HG03135 (cell line): ENCODE data around the gene BRD9.

ENCODE experiments used
- ATAC-seq: cut with Tn5 transposase; IDR thresholded peaks from one replicate; pipeline ENCODE4 v1.9.1; 2021; ENCODE audit warnings: mild to moderate bottlenecking, moderate library complexity; ENCODE audit not compliant: unreplicated experiment

The BRD9 gene

DNA sequence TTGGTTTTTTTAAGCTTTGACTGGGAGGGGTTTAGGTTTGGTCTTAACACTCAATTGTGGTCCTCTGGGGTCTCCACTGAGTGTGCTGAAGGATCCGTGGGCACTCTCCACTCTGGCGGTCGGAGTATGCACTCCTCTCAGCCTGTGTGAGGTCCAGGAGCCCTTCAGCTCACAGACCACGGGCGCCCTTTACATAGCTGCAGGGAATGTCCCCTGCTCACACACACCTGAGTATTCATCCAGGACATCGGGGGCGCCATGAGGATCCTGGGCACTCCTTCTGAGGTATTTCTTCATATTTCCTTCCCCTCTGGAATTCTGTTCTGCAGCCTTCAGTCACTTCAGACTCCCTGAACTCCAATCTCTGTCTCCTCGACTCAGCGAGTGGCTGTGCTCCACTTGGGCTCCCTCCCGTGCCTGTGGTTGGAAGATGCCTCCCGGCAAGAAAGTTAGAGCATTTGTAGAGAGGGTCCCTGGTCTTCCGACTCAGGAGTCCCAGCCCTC is 12.6 kb upstream of the BRD9 start:
- ATAC-seq: no peak

DNA sequence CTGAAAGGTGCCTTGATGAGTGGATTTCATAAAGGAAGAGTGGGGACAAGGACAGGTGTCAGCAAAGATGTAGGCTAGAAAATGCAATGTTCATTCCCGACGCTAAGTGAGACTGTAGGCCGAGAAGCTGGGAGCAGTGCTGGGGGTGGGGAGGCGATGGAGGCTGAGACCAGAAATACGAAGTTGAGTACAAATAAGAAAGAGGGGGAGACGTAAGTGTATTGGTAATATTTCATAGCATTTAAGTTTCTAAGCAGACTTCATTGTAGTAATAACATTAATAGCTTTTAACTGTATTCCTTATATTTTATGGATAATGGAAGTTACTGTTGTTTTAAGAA is 11.1 kb upstream of the BRD9 start:
- no peak for ATAC-seq

GRCh38 chr5:902129-902916 is 9.7 kb upstream of the BRD9 start:
- no peak for ATAC-seq

GRCh38 chr5:900781-901180 is 8.2 kb upstream of the BRD9 start:
- no peak for ATAC-seq

- ATAC-seq: no peak
These were observed 1.1 kb upstream of the BRD9 start for GRCh38 chr5:893711-894110.

GRCh38 chr5:893137-893506 is 521 bp upstream of the BRD9 start:
- ATAC-seq: peak; percentile 24

DNA sequence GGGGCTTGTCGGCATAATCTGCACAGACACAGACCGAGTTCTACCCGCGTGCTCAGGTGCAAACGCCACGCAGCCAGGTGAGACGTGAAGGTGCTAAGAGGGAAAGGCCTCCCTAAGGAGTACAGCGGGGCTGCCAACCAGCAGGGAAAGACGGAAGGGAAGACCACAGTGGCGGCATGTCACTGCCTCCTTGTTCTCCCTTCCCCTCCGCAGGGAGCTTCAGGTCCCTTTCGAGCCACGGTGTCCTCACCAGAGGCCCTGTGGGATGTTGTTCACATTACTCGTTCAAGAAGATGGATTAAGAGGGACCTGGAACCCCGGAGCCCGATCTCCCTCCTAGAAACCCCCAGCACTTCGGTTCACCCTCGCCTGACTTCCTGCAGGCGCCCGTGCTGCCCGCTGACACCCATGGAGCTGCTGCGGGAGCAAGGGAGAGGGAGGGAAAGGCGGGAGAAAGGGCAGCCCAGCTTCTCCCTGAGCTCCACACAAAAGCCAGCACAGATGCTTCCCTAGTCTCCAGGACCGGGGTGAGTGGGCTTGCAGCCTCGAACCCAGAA is 686 bp downstream of the BRD9 start:
- peak; percentile 6 for ATAC-seq

DNA sequence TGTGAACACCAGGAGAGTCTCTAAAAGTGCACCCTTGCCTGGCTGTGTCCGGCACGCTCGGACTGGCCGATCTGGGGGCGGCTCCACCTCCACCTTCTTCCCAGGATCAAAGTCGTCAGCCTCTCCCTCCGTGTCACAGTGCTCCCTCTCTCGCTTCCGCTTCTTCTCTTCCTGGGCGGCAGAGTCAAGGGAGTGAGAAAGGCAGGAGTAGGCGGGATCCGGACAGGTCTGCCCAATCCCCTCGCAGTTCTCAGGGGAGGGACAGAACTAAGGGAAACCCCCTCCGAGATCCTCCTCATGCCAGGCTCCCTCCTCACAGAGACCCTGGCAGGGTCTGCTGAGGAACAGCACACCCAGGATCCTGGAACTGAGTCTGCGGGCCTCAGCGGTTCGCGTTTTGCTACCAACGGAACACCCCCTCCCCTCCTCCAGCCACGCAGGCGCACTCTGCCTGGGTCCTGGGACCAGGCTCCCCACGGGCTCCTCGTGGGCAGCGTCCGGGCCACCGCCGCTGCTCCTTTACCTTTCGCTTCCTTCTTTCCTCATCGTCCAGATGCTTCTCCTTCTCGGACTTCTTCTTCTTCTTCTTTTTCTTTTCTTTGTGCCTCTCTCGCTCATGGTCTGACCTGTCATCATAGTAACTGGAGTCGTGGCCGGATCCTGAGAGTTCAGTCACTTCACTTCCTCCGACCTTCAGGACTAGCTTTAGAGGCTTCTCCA is 1.3 kb downstream of the BRD9 start:
- ATAC-seq: no peak

DNA sequence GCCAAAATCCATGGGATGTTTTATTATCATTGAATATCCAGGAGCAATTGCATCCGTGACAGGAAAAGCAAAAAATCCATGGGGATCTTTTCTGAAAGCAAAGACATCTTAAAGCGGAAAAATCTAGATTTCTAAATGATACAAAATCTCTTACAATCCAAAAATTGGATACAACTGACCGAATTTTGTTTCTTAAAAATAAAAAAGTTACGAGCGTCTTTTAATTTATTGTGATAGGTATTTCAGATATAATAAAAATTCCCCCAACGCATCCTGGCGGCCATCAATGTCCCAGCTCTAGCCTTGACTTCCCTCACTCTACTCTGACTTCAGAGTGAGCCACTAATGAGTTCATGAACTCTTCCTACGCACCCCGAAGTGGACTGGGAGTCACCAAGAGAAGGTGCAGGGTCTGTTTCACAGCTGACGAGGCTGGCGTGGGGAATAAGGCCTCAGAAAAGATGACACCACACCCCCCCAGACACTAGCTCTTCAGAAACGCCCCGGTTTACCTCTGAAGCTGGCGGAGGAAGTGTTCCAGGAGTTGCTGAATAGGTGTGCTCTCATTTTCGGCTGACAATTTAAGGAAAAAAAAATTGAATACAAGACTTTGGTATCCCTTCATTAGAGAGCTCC is 3.4 kb downstream of the BRD9 start:
- ATAC-seq: no peak

- ATAC-seq: no peak
These were observed 4.0 kb downstream of the BRD9 start for GRCh38 chr5:888638-889035.

GRCh38 chr5:887947-888637 is 4.5 kb downstream of the BRD9 start:
- ATAC-seq: no peak

DNA sequence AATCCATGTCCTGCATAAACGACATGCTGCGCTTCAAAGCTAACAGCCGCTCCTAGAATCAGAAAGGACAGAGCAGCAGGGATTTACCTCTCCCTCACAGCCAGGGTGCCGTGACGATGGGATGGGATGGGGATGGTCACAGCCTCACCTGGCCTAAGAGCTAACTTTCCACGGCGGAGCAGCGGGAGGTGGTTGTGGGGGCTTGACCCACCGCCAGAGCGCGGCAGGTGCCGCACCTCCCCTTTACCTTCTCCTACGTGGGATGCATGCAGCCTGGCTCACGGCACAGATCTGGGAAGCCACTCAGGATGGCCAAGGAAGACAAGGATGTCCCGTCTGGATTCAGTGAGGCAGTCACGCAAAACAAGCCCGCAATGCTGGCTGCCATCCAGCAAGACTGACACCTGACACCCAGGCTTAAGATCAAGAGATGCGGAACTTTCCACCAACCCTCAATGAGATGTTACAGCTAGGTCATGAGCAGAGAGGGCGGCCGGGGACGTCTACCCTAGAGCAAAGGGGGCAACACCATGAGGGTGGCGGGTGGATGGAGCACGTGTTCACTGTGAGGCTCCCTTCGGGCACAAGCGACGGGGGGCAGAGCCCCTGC is 5.8 kb downstream of the BRD9 start:
- ATAC-seq: no peak

- ATAC-seq: no peak
These were observed 6.6 kb downstream of the BRD9 start for GRCh38 chr5:886036-886435.

DNA sequence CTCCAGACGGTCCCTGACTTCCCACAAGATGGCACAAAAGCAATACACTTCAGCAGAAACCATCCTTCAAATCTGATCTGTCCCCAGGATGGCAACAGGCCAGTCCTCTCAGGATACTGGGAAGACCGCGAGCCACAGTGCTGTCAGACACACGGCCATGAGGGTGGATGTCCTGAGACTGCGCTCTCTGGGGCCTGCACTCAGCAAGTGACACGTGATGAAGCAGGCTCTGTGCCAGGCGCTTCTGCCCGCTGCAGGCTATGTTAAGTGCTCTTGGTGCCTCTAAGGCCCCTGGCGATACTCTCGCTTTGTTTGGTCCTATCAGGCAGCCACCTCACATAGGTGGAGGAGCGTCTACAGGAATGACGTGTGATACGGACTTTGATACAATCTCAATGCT is 7.1 kb downstream of the BRD9 start:
- no peak for ATAC-seq

GRCh38 chr5:885127-885442 is 7.5 kb downstream of the BRD9 start:
- ATAC-seq: no peak

- no peak for ATAC-seq
These were observed 8.1 kb downstream of the BRD9 start for GRCh38 chr5:884345-885126.

DNA sequence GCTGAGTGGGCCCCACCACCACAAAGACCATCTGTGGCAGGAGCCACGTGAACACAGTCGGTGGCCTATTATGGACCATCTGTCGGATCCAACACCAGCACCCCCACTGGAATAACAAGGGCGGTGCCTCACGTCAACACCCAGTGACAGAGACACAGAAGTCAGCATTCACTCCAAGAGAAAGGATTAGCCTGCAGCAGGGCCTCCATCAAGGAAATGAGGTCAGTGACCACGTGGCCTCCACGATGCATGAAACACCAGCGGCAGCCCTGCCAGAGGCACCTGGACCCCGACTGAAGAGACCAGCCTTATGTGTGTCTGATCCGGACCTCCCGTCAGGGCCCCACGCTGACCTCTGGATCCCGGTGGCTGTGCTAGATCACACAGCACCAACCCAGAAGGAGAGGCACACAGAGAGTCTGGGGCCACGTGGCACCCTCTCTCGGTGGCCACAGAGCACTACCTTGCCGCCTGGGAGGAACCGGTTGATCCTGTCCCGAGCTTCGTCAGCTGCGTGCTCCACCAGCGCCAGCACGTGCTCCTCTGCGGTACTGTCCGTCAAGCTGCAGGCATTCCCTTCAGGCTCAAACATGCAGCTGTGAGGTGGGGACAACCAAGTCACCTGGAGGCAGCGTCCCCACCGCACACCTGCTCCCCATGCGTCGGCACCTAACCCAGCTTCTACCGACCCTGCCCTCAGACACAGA is 9.0 kb downstream of the BRD9 start:
- no peak for ATAC-seq

DNA sequence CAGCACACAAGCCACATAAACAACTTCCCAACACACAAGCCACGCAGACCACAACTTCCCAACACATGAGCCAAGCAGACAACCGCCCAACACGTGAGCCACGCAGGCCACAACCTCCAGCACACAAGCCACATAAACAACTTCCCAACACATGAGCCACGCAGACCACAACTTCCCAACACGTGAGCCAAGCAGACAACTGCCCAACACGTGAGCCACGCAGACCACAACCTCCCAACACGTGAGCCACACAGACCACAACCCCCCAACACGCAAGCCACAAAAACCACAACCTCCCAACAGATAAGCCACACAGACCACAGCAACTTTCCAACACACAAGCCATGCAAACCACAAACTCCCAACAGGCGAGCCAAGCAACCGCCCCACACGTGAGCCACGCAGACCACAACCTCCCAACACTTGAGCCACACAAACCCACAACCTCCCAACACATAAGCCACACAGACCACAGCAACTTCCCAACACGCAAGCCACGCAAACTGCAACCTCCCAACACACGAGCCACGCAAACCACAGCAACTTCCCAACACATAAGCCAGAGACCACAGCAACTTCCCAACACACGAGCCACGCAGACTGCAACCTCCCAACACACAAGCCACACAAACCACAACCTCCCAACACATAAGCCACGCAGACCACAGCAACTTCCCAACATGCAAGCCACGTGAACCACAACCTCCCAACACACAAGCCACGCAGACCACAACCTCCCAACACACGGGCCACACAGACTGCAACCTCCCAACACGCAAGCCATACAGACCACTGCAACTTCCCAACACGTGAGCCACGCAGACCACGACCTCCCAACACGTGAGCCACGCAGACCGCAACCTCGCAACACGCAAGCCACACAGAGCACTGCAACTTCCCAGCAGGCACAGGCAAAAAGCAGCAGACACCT is 10.1 kb downstream of the BRD9 start:
- no peak for ATAC-seq
